Measurements from ENCODE around the gene TEAD1. TPM values are rescaled to one million over a fixed set of nuclear protein-coding genes. Genes with fewer than 3 reads are reported as not detected.

TEAD1 gene
- total RNA-seq, 1 donor from 2014 or later, result 17.3 TPM

DNA sequence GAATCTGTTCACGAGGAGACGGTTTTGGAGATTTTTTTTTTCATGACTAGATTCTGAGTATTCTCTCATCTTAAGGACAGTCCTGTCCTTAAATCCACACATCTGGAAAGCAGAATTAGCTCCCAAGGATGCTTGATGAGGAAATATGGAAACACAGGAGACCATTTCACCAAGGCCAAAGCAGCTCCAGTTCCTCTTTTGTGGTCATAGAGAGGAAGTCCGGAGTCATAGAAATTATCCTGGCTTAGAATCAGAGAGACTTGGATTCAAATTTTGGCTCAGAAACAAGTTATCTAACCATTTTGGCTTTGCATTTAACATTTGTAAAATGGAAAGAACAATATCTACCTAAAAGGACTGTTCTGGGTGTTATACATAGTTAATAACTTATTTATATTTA, 7.3 kb upstream of the TEAD1 start:
- DNase-seq (ENCODE audit: low read depth in 2 of 2), result no peak

DNA sequence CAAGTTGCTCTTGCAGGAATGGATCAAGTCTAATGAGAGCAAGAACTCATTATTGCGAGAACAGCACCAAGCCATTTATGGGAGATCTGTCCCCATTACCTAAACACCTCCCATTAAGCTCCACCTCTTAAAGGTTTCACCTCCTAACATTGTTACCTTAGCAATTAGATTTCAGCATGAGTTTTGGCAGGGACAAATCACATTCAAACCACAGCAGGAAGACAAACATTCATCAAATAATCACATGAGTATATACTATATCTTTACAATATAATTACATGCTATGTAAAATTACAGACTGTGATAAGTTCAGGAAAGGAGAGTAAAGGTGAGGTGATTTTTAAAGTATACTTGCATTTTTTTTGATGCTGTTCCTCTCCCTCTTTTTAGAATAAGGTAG, 6.6 kb upstream of the TEAD1 start:
- no peak for DNase-seq (ENCODE audit: low read depth in 2 of 2)

DNA sequence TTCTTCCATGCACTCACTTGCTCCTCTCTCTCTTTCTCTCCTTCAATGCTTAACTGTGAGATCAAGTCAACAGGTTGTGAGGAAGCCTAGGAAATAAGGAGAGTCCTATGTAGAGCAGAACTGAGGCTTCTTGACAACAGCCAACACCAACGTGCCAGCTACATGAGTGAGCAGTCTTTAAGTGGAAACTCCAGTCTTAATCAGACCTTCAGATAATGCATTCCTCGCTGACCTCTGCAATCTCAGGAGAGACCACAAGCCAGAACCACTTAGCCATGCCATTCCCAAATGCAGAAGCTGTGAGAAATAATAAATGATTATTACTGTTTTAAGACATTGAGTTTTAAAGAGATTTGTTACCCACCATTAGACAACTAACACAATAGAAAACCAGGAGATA, 6.1 kb upstream of the TEAD1 start:
- DNase-seq (ENCODE audit: low read depth in 2 of 2), result no peak

DNA sequence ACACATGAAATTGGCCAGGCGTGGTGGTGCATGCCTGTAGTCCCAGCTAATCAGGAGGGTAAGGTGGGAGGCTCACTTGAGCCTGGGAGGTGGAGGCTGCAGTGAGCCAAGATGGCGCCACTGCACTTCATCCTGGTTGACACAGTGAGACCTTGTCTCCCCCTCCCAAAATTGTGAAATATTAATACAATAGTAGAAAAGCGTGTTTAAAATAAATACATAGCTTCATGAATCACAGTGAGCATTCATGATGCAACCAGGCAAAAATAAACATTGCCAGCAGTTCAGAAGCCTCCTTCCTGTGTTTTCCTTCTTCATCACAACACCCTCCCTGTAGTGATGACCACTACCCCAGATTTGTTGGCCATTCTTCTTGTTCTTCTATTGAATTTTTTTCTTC, 4.3 kb upstream of the TEAD1 start:
- no peak for DNase-seq (ENCODE audit: low read depth in 2 of 2)

DNA sequence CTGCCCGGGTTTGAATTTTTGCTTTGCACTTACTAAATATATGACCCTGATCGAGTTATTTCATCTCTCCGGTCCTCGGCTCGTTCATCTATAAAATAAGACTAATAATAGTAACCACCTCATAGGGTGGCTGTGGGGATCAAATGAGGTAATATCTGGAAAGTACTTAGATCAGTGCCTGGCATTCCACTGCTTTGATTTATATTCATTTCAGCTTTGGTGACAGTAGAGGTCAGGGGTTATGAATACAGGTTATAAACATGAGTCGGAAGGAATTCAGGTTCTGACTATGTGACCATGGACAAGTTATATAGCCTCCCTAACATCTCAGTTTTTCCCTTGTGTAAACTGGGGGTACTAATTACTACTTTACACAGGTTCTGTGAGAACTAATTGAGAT, 2.9 kb upstream of the TEAD1 start:
- no peak for DNase-seq (ENCODE audit: low read depth in 2 of 2)

DNA sequence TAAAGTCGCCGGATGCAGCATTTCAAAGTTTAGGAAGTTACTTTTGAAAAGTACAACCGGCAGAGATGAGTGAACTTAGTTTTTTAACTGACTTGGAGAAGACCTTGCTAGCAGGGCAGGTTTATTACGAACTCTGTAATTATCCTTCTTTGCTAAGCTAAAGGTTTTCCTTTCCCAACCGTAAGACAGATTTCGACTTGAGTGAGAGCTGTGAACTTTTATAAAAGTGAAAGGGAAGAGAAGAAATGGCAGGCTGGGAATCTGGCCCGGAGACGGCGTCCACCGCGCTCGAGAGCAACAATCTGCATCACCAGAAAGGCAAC, 659 bp upstream of the TEAD1 start:
- DNase-seq (ENCODE audit: low read depth in 2 of 2), result no peak

DNA sequence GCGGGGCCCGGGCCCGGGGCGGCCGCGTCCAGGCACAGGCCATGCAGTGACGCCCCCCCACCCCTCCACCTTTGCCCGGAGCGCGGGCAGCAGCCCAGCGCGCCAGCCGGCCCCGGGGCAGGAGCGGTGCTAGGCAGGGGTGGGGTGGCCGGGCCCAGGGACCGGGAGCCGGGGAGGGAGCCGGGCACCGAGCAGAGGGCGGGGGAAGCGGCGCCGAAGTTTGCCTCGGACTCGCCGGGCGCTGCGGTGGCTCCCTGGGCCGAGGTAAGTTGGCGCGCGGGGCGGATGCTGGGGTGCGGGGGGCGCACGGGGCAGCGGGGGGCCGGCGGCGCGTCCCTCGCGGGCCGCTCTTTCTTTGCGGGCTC, 332 bp downstream of the TEAD1 start:
- no peak for DNase-seq (ENCODE audit: low read depth in 2 of 2)

DNA sequence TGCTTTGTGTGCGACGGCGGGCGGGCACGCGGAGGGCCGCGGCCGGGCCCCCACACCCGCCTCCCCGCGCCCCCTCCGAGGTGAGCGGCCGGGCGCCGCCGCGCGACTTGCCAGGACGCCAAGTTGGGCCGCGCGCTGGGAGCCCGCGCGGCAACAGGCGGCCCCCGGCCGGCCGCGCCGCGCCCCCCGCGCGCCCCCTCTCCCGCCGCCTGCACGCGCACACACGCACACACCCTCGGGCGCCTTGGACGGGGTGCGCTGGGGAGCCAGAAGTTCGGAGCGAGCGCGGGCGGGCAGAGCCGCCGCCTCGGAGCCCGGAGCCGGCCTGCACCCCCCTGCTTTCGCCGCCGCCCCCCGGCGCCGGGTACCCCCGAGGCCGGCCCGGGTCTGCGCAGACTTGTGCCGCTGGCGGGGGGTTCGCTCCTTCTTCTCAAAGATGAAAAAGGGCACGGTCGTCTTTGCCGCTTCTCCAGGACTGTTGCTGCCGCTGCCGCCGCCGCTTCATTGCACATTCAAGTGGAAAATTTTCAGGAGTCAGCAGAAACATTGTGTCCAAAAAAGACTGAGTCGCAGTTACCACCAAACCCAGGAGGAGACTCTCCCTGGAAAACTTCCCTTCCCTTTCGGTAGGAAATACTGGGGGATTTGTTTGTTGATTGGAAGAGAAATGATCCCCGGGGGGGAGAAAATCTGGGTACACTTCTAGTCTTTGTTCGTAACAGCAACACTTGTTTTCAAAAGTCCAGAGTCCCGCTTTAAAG, 895 bp downstream of the TEAD1 start:
- DNase-seq (ENCODE audit: low read depth in 2 of 2), result peak in 1 of 2 donors; percentile 45

DNA sequence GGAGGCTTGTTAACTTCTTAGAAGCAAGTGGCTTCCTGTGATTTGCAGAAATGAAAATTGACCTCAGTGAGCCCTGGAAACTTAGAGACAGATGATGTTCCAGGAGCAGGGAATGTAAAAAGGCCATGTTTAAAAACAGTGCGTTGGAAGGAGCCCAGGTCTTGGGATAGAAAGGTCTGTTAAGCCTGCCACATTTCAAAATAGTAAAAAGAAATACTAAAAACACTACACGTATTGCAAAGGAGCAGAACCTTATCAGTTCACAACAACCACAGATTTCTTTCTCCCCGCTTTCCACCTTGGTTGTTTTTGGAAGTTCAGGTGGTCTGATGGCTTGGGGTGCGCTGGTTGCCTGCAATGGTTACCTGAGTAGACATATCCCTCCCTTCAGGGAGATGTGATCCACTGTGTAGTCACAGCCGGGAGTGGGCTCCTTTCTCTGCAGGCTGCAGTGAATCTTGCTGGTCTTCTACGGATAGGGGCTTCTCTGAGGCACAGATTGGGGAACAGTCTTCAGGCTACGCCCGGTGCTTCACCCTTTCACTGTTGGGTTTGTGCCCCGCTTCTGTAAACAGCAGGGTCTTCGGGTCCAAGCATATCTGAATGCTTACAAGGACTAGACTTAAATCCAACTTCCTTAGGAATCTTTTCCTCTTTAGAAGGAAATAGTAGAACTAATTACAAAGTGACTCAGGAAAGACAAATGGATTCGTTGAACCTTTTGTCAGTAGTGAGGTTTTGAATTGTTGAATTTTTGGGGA, 1.9 kb downstream of the TEAD1 start:
- peak in 1 of 2 donors; percentile 41 for DNase-seq (ENCODE audit: low read depth in 2 of 2)

DNA sequence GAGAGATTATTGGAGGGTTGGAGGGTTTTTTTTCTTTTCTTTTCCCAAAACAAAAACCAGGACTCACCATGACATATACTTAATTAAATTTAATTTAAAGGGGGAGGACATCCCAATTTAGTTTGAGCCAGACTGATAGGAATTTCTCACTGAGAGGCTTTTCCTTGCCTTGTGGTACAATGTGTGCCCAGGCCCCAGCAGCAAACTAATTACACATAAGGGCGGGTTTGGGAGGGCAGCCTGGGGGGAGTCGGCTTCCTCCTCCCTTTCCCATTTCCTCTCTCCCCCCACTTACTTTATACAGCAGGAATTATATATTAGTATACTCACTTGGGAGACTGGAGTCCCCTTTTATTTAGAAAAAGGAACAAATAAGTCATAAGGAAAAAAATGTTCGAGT, 2.9 kb downstream of the TEAD1 start:
- peak in 1 of 2 donors; percentile 42 for DNase-seq (ENCODE audit: low read depth in 2 of 2)

DNA sequence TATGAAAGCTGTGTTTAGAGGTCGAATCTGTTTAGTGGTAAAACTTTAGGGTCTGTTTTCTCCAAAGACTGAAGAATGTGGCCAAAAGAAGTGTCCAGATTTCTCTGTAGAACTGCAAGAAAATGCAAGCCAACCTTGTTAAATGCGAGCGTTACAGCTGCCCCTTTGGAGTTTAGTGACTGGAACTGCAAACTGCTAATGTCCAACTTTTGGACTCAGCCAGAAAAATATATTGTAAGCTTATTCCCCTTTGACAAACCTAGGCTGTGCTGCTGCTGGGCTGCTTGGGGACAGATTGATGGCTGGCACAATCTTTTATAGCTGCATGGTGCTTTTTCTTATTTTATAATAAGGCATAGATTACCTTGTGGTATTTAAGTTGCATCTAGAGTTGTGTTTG, 3.9 kb downstream of the TEAD1 start:
- no peak for DNase-seq (ENCODE audit: low read depth in 2 of 2)

DNA sequence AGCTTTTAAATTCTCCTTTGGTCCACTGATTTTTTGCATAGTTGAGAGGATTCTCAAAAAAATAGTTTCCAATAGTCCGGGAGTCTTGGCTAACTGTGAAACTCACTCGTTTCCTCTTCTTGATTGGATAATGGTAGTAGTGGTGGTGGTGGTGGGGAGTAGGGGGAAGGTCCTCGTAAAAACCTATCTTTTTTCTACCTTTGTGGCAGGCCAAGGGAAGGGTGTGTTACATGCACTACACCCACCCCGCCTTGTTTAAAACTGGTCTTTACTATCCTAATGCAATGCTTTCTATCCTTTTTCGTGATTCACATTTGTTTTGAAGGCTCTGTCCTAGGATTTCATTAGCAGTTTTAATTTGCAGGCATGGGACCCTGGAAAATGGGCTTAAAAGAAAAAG, 4.8 kb downstream of the TEAD1 start:
- DNase-seq (ENCODE audit: low read depth in 2 of 2), result no peak

DNA sequence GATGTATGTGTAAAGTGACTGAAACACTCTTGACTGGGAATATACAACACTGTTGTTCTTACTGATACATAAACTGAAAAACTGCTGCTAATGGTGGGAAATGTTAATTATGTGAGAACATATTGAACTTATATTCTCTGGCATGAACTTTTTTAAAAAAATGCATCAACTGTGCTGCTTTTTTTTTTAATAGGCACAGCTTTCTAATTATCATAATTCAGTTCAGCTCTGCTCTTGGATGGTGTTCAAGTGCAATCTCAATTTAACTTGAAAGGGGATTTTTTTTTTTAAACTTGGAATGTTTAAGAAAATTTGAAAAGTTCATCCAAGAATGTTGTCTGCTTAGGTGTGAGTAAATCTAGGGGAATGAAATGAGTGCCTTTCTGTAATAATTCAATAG, 5.2 kb downstream of the TEAD1 start:
- DNase-seq (ENCODE audit: low read depth in 2 of 2), result no peak

DNA sequence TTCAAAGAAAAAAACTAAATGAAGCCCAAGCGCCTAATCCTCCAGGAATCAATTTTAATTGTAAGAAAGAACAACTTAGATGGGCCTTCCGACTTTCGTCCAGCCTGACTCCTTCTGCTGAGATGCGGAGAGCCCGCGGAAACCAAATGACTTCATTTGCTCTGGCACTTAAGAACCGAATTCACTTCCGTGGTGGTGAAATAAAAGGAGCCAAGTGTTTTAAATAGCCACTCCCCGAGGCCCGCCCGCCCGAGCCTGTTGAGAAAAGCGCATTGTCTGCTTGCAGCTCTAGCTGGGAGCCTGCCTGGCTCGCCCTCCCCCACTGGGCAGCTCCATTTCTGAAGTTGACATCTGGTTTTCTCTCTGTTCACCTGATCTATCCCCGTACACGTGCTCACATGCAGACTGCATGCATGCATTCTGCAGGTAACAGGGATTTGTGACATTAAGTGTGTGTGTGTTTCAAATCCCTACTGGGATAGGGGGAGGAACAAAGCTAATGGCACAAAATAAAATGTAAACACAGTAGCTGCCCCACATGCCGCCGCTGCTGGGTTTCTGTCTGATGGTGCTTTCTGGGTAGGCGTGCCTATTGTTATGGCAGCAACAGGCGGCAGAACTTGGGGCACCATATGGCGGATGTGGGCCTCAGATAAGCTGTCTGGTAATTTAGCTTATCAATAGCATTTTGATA, 6.2 kb downstream of the TEAD1 start:
- no peak for DNase-seq (ENCODE audit: low read depth in 2 of 2)

DNA sequence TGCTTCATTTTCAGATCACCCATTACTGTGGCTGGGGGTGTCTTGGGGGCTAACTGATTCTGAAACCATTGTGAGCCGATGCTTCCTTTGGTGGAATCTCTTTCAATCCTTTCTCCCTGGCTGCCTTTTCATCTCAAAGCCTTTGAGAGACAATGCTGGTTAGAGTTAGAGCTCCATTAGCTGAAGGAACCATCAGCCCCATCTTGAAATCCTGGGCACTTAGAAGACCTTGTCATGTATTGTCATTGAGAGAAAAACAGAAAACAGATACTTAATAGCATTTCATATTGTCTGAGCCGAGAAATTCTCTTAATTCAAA, 6.7 kb downstream of the TEAD1 start:
- no peak for DNase-seq (ENCODE audit: low read depth in 2 of 2)

DNA sequence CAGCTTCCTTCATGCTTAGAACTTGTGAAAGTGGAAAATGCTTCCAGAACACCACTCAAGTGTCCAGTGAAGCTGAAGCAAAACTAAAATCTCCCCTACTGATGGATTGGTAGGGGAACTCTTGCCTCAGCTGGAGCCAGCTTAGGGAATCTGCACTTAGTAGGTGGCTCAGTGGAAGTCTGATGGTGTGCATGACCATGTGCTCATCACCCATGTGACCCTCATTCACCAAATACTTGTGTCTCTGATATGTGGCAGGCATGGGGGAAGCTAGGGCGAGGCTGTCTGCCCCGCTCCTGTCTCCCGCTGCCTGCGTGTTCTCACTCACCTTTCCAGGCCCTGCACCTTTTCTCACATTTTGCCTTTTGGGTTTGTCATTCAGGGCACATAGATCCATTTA, 7.2 kb downstream of the TEAD1 start:
- no peak for DNase-seq (ENCODE audit: low read depth in 2 of 2)

DNA sequence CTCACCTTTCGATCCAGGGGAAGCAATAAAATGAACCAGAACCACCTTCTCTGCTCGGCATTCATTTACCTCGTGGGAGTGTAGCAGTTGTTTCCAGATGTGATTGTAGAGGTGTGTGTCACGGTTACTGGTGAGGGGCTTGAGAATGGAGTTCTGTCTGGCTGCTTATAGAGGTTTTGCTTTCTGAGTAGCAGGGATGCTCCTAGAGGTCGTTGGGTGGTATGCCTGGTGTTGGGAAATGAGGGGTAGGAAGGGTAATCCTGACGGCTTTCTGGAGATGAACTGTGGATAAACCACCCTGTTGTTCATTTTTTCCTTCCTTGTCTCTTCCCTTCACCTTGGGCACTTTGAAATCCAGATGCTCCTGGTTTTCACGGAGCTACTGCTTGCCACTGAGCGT, 8.1 kb downstream of the TEAD1 start:
- DNase-seq (ENCODE audit: low read depth in 2 of 2), result no peak

DNA sequence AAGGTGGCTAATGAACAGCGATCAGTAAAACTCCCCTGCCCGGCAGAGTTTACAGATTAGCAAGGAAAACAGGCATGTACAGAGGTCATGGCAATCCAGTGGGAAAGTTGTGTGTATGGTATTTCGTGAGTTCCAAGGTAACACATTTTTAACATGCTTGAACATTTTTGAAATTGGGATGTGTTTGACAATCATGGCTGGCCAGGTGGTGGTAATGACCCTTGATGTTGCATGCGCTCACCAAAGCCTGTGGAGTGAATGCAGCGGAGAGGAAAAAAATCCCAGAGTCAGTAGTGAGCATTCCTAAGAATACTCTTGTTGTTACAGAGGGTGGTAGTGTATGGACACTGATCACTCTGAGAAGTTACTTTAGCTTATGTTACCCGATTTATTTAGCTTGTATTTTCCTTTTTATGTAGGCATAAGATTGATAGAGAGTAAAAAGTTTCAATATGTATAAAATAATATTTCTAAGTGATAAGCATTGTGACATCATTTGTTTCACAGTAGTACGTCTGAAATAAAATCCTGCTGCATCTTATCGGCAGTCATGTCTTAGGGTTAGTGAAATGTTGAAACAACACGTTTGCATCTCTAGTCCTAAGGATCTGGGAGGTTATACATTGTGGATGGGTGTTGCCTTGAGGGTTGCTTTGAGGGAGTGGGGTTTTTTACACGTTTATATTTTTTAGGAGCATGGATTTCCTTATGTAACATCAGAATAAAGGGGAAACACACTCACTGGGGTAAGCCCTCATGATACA, 8.7 kb downstream of the TEAD1 start:
- DNase-seq (ENCODE audit: low read depth in 2 of 2), result no peak

DNA sequence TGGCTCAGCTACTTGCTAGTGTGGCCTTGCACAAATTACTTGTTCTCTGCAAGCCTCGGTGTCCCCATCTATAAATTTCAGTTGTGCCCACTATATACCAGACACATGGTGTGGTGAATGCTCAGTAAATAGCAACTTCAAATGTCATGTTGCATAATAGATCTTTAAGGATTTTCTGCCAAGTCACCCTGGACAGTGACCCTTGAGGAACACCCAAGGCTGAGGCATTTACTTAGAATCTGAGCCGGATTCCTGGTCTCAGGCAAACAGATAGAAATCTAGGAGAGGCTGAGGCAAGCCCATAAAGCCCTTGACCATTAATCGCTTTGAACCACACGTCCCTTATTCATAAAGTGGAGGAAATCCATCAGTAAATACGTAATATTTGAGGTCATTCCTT, 9.7 kb downstream of the TEAD1 start:
- no peak for DNase-seq (ENCODE audit: low read depth in 2 of 2)

DNA sequence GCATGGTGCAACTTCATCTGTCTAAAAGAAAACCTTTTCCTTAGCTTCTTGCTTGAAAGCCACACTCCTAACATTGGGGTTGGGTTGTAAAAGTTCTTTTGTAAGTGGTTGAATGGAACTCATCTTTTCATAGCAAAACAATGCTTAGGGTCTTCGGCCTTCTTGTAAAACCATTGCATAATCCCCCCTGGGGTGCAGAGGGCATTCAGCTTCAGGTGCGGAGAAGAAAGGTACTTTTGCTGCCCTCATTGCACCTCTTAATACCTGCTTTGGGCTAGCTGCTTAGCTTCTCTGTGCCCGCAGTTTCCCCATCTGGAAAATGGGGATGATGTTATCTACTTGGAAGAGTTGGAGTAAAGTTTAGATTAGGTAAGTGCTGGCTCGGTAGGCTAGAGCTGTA, 10.1 kb downstream of the TEAD1 start:
- no peak for DNase-seq (ENCODE audit: low read depth in 2 of 2)

DNA sequence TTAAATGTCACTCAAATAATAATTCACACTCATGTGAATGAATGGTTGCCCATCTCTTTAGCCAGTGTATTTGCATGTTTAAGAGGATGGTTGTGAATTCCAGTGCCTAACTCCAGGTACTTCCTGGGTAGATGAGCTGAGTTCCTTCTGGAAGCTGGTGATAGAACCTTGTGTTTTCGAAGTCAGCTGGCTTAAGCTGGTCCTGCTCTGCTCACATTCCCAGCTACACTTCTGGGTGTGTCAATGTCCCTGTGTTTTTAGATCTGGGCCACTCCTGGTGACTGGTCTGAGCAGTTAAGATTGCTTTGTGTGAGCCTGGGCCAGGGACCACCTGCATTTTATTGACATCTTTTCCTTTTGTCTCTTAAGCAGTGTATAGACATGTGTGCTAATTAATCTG, 10.6 kb downstream of the TEAD1 start:
- DNase-seq (ENCODE audit: low read depth in 2 of 2), result no peak

DNA sequence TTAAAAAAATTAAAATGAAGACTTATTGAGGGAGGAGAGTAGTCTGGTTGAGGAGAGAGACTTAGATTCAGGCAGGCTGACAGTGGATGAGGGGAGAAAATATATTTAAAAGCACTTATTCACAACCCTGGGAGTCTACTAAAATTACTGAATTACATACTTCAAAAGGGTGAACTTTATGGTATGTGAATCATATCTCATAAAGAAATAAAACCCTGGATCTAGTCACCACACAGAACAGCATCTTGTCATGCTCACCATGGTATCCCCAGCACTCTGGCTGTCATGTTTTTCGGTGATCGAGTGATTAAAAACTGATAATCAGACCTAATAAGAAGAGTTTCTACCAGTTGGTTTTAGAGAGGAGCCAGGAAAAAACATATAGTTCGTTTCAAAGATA, 11.0 kb downstream of the TEAD1 start:
- no peak for DNase-seq (ENCODE audit: low read depth in 2 of 2)

Measured in dermis microvascular lymphatic vessel endothelial cell (primary cell).